HFFc6 (cell line): ENCODE results near the gene GPR3. TPM values are rescaled to one million over a fixed set of nuclear protein-coding genes. Genes with fewer than 3 reads are reported as not detected.
A peak's percentile ranks its signal among the peaks of the same experiment; 100 is the strongest.

Source experiments
- DNase-seq: peaks from one replicate; pipeline ENCODE4 v3.0.0-alpha.2; 2018
- H3K27ac Mint-ChIP-seq: 2 replicates; pipeline ENCODE4 v1.8.0; 2020; ENCODE audit warnings: mild to moderate bottlenecking, mixed read lengths
- H3K27me3 Mint-ChIP-seq: 2 replicates; pipeline ENCODE4 v1.8.0; 2021; ENCODE audit warnings: mild to moderate bottlenecking, moderate library complexity, mixed read lengths; ENCODE audit not compliant: insufficient read depth
- H3K36me3 Mint-ChIP-seq: 2 replicates; pipeline ENCODE4 v1.8.0; 2021; ENCODE audit warnings: low read depth, mixed read lengths
- H3K4me1 Mint-ChIP-seq: 2 replicates; pipeline ENCODE4 v1.8.0; 2020; ENCODE audit warnings: low read depth, mixed read lengths
- H3K4me3 Mint-ChIP-seq: 2 replicates; pipeline ENCODE4 v1.8.0; 2020; ENCODE audit warnings: mild to moderate bottlenecking, moderate library complexity, mixed read lengths
- H3K9me3 Mint-ChIP-seq: 2 replicates; pipeline ENCODE4 v1.8.0; 2020; ENCODE audit warnings: mild to moderate bottlenecking, mixed read lengths
- total RNA-seq, 6 experiments: library from RNA; stranded (reverse); fragmentation: NEBNext Ultra II Directional; extraction: Animal tissue kit (Norgen Biotek cat#: 25700); gene quantifications; 2 replicates in 1 of 6; 3 replicates in 5 of 6; pipeline ENCODE4 v1.2.3, GENCODE V29; 2021
- TF ChIP-seq, protein P1 (sequence below): fragments of 200-600 bp; sonication (generic); IDR thresholded peaks from 2 replicates; pipeline ENCODE4 v1.5.0; 2021; ENCODE audit warnings: antibody characterized with exemption, mild to moderate bottlenecking

The GPR3 gene
- total RNA-seq, 6 experiments from 2014 or later = 2.3 to 3.3 (median 2.9) TPM

DNA sequence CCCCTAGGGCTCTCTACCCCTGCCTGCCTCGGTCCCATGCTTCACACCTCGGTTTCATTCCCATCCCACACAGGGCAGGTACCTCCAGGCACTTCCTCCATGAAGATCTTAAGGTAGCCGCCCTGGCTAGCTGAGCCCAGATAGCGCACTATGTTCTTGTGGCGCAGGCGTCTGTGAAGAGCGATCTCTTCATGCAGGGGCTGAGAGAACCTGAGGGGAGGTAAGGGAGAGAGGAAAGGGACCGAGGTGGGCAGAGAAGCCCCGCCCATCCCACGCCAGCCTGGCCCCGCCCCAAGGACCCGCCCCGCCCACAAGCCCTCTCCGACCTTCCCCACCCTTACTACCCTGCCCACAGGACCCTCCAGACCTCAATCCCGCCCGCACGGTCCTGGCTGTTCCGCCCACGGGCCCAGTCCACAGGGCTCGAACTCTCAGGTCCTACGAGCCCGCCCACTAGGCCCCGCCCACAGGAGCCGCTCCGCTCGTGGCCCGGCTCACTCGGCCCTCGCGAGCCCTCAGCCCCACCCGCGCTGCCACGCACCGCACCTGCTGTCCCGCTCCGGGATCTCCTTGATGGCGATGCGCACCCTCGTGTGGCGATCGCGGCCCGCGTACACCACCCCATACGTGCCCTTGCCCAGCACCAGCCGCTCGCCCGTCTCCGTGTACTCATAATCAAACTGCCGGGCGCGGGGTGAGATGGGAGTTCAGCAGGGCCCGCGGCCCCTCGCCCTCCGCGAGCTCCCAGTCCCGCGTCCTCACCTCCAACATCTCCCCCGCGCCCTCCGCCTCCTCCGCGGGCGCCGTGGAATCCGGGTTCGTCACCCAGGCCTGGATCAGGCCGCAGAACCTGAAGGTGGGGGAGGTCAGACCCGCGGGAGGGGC is 32.0 kb upstream of the GPR3 start:
- Mint-ChIP-seq H3K4me3 (no peak overlapping the region), H3K9me3 (no peaks in the 10 kb centered on the region), H3K4me1 (peaks cover 8% of the 10 kb centered on the region), H3K36me3 (peaks cover 34% of the 10 kb centered on the region), H3K27ac (no peak overlapping the region), H3K27me3 (peaks cover 2% of the 10 kb centered on the region)
- TF ChIP-seq, protein P1, sequence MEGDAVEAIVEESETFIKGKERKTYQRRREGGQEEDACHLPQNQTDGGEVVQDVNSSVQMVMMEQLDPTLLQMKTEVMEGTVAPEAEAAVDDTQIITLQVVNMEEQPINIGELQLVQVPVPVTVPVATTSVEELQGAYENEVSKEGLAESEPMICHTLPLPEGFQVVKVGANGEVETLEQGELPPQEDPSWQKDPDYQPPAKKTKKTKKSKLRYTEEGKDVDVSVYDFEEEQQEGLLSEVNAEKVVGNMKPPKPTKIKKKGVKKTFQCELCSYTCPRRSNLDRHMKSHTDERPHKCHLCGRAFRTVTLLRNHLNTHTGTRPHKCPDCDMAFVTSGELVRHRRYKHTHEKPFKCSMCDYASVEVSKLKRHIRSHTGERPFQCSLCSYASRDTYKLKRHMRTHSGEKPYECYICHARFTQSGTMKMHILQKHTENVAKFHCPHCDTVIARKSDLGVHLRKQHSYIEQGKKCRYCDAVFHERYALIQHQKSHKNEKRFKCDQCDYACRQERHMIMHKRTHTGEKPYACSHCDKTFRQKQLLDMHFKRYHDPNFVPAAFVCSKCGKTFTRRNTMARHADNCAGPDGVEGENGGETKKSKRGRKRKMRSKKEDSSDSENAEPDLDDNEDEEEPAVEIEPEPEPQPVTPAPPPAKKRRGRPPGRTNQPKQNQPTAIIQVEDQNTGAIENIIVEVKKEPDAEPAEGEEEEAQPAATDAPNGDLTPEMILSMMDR = no peak
- DNase-seq = no peak

DNA sequence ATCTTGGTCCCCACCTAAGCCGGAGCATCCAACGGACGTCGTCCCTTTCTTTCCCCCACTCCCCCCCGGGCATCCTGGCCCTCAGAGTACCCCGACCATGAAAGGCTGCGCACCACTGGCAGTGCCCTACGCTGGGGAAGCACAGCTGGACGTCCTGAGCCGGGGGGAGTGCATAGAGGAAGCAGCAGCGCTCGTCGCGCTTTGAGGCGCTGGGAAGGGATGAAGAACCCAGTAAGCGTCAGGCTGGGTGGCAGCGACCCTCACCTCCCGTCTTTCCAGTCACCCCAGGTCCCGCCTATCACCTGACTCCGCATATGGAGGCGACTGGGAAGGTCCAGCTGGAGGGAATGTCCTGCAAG is 31.4 kb upstream of the GPR3 start:
- no peaks in the 10 kb centered on the region for H3K9me3 Mint-ChIP-seq
- peaks cover 2% of the 10 kb centered on the region for H3K27me3 Mint-ChIP-seq
- H3K4me3 Mint-ChIP-seq = no peak overlapping the region

DNA sequence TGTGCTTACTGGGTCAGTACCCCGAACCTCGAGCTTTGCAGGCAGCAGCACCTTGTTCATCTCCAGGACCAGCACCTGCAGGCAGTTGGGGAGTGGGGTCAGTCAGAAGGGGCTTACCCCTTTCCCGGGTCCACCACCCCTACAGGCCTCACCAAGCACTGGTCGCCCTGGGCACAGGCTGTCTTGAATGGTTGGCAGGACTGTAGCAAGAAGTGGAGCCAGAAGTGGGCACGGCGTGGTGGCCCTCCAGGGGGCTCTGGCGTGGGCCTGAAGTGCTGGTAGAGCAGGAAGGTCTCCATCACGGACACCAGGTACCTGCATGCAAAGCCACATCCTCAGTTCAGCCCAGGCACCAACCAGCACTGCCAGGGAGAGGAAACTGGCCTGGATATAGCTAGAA is 30.9 kb upstream of the GPR3 start:
- H3K36me3 Mint-ChIP-seq = peaks cover 28% of the 10 kb centered on the region
- H3K27ac Mint-ChIP-seq = no peak overlapping the region
- no peak overlapping the region for H3K4me3 Mint-ChIP-seq
- peaks cover 2% of the 10 kb centered on the region for H3K27me3 Mint-ChIP-seq
- DNase-seq = no peak
- TF ChIP-seq, protein P1 = no peak
- no peaks in the 10 kb centered on the region for H3K9me3 Mint-ChIP-seq
- peaks cover 9% of the 10 kb centered on the region for H3K4me1 Mint-ChIP-seq

More for the DNA sequence above, 31.4 kb upstream of the GPR3 start:
- no peak for DNase-seq
- peaks cover 28% of the 10 kb centered on the region for H3K36me3 Mint-ChIP-seq
- TF ChIP-seq, protein P1 = no peak
- peaks cover 9% of the 10 kb centered on the region for H3K4me1 Mint-ChIP-seq
- no peak overlapping the region for H3K27ac Mint-ChIP-seq

DNA sequence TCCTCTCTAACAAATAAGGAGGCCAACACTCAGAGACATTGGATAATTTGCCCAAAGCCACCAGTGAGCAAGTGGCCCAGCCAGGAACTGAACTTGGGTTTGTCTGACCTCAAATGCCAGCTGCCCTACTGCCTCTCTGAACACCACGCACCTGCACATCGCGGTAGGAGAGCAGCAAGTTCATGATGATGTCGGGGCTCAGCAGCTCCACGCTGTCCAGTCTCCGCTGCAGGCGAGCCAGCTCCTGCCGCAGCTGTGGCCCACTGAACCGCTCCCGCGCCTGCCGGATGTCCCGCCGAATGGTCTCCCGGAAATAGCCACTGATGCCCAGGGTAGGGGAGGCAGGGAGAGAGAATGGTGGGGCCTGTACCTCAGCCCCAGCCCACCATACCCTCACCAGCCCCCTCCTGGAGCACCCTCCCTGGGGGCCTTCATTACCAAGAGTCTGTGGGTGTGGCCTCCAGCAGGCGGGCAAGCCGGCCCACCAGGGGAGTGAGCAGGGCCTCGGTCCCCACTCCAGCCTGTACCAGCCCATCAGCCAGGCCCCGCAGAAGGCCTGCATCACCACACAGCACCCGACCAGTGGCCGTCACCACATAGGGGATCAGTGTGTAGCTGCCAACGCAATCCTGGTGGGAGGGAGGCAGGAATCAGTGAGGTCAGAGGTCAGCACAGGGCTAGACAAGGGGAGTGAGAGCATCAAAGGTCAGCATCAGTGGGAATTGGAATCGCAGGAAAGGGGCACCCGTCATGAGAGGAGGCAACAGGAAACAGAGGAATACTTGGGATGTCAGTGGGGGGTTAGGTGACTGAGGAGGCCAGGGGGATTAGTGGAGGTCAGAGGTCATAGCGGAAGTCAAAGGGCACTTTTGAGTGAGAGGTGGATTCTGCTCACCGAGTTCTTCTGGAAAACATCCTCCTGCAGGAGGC is 28.4 kb upstream of the GPR3 start:
- no peak for DNase-seq
- TF ChIP-seq, protein P1 = no peak
- H3K4me1 Mint-ChIP-seq = peaks cover 19% of the 10 kb centered on the region
- H3K27ac Mint-ChIP-seq = no peak overlapping the region
- no peaks in the 10 kb centered on the region for H3K9me3 Mint-ChIP-seq
- H3K27me3 Mint-ChIP-seq = peaks cover 2% of the 10 kb centered on the region
- H3K4me3 Mint-ChIP-seq = peak overlapping the region; percentile 30; the same call in 1 of the 2 replicates
- peaks cover 21% of the 10 kb centered on the region for H3K36me3 Mint-ChIP-seq

DNA sequence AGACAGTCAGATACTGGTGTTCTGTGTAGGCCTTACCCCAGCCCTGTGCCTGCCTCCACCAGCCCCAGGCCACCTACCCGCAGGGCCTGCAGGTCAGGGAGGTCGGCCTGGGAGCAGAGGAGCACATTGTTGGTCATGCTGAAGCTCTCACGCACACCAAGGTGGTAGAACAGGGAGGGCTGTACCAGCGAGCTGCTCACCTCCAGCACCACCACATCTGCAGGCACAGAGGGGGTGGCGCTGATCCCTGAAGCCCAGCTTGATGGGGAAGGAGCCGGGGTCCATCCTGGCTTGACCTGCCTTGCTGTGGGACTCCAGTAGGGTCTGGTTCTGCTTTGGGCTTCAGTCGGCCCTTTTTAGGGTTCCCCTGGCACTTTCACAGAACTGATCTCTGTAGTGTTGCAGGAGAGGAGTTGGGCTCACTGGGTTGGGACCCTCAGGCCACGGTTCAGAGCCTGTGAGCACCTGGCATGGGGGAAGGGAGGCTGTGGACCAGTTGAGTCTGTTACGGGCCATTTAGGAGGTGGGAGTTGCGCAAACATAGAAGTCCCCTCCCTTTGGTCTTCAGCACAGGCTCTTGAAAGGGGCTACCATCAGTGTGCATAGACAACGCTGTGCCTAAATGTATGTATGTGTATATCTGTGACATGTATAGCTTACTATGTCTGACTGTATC is 27.6 kb upstream of the GPR3 start:
- H3K27ac Mint-ChIP-seq = peak overlapping the region; percentile 98
- peaks cover 19% of the 10 kb centered on the region for H3K4me1 Mint-ChIP-seq
- H3K4me3 Mint-ChIP-seq = peak overlapping the region; percentile 92
- TF ChIP-seq, protein P1 = no peak
- H3K36me3 Mint-ChIP-seq = peaks cover 13% of the 10 kb centered on the region
- H3K27me3 Mint-ChIP-seq = peaks cover 2% of the 10 kb centered on the region
- H3K9me3 Mint-ChIP-seq = no peaks in the 10 kb centered on the region
- DNase-seq = no peak
